Renal cortex interstitium (tissue), 11 donors: ENCODE data around the gene ANKRD45. TPM values are rescaled to one million over a fixed set of nuclear protein-coding genes. Genes with fewer than 3 reads are reported as not detected.
A peak's percentile ranks its signal among the peaks of the same experiment; 100 is the strongest.
"Not testable (repeated sequence)": the region's sequence is repeated elsewhere in the genome, so short reads cannot be mapped to it uniquely, and the experiment has no call there.

ENCODE experiments used
- DNase-seq, 11 donors: peaks; one replicate each; pipeline ENCODE4 v3.0.0-alpha.2; 2013; ENCODE audit warnings: low read depth in 9 of 11, low spot score in 4 of 11; ENCODE audit errors: extremely low read depth in 1 of 11
- polyA plus RNA-seq, 3 donors: library from polyadenylated mRNA; unstranded; fragments of 120-200 nt; gene quantifications; one replicate each; pipeline ENCODE4 v1.2.1, GENCODE V29; 2013; ENCODE audit not compliant: insufficient read length in 3 of 3

Gene ANKRD45
- polyA plus RNA-seq, 3 donors, result 3.9 to 5.6 (median 4.7) TPM

DNA sequence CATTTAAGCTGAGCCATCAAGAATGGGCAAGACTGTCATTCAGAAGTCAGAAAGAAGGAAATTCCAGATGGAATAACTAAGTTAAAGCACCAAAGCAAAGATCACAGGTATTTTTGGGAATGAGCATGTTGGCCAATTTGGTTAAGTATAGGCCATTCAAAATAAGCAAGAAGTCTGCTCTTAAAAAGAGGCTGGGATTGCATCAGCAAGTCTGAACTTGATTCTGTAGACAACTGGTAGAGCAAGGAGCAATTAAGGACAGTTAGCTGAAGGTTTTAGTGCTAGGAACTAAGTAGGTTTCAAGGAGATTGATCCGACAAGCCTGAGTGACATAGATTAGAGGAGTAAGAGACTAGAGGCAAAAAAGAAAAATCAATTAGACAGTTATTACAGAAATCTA, 8.4 kb downstream of the ANKRD45 start:
- DNase-seq, result no peak

DNA sequence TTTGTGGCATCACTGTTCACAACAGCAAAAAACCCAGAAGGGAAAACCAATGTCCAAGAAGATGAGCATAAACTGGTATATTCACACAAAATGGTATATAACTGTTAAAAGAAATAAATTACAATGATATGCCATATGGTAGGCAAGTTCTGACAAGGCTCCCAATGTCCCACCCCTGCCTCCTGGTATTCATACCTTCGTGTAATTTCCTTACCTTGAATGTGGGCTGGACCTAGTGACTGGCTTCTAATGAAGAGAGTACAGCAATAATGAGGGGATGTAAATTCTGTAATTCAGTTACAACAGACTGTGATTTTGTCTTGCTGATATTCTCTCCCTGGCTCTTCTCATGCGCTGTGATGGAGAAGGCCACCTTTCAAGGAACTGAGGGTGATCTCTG, 9.3 kb downstream of the ANKRD45 start:
- DNase-seq, result no peak

DNA sequence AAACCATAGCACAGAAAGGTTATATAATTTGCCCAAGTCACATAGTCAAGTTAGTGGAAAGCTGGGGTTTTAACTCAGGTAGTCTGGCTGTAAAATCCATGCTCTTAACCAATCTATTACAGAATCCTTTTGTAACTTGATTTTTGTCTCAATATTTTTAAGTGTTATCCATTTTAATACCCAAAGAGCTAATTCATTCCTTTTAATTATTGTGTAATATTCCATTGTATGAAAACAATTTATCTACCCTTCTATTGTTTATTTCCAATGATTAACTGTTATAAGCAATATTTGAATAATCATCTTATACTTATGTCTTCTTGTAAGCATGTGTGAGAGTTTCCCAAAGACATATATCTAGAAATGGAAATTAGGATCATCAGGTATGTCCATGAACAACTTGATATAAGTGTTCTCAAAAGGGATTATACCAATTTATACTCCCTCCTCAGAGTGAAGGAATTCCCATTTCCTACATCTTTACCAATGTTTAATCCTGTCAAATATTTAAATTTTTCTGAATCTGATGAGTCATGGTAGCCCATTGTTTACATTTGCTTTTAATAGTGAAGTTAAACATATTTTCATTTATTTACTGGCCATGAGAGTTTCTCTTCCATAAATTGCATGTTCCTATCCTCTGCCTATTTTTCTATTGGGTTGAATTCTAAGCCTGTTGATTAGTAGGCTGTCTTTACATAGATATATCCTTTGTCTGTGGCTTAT, 20.6 kb downstream of the ANKRD45 start:
- DNase-seq, result no peak

DNA sequence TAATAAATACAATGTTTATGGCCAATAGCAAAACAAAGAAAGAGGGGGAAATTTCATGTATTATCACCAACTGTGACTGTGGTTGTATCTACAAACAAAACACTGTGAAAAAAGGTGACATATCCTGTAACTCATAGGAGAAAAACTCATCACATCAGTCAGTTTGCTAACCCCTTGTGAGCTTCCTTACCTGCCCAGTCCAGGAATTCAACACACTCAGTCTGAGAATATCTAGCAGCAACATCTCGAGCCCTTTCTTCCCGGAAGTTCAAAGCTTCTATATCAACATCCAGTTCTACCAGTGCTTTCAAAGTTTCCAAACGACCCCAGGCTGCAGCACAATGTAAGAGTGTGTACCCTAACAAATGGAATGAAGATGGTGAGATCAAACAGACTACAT, 23.0 kb downstream of the ANKRD45 start:
- no peak for DNase-seq

DNA sequence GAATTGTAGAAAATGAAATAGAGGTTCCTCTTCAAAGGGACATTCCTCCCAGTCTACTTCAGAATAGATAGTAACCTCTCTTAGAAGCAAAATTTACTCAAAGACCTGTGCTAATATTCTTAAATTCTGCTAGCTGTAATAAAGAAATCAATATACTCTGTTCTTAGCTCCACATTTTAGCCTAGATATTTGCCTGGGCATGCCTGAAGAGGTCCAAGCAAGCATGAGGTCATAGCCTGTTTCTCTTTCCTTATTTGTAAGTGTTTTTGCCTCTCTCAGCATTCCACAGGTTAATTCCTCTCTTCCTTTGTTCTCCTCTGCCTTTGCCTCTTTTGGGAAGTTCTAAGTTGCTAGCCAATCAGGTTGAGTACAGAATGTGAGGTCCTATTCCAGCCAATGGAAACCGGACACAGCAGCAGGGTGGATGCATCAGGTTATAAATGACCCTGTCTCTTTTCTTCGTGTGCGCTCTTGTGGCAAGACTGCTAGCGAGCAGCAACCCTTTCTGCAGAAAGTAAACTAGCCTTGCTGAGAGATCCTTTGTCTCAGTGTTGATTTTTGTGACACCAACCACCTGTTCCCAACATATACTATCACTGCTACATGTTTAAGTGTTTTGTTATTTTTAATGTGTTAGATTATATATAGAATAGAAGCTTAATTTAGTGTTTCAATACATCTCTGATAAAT, 27.1 kb downstream of the ANKRD45 start:
- DNase-seq, result not testable (repeated sequence)

DNA sequence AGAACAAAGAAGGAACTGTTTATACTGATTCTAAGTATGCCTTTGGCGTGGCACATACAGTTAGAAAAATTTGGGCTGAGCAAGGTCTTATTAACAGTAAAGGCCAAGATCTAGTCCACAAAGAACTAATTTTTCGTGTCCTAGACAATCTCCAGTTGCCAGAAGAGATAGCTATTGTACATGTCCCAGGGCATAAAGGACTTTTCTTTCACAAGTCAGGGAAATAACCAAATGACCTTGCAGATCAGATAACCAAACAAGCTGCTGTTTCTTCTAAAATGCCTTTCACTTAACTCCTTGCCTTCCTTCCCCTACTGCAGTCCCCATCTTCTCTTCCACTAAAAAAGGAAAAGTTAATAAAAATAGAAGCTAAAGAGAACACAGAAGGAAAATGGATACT, 30.5 kb downstream of the ANKRD45 start:
- DNase-seq, result no peak

DNA sequence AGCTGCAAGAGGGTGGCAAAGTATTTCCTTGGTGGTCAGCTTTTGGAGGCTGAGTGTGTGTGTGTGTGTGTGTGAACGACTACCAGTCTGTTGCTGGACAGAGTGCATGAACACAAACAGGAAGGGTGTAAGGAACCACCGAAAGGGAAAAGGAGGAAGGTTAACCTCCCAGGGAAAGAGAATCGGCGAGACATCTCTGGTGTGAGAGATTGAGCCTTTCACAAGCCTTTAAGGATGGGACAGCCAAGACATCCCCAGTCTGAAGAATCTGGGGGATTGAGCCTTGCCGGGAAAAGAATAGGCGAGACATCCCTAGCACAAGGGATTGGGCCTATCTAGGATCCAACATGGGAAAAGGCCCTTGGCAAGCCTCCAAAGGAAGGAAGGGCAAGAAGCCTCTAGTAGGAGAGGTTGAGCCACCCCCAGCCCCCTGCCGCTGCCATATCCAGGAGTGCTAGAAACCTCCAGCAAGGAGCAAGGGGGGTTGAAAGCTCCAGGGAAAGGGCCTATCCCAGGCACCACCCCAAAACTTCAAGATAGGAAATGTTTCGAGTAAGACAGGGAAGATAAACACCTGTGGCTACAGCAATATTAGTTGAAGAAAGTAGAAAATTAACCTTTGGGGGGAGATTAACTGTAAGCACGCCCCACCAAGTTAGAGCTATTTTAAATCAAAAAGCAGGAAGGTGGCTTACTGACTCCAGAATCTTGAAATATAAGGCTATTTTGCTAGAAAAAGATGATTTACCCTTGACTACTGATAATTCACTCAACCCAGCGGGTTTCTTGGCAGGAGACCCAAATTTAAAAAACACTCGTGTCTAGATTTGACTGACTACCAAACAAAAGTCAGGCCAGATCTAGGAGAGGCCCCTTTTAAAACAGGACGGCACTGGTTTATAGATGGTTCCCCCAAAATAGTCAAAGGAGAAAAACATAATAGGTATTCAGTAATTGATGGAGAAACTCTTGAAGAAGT, 31.3 kb downstream of the ANKRD45 start:
- no peak for DNase-seq

DNA sequence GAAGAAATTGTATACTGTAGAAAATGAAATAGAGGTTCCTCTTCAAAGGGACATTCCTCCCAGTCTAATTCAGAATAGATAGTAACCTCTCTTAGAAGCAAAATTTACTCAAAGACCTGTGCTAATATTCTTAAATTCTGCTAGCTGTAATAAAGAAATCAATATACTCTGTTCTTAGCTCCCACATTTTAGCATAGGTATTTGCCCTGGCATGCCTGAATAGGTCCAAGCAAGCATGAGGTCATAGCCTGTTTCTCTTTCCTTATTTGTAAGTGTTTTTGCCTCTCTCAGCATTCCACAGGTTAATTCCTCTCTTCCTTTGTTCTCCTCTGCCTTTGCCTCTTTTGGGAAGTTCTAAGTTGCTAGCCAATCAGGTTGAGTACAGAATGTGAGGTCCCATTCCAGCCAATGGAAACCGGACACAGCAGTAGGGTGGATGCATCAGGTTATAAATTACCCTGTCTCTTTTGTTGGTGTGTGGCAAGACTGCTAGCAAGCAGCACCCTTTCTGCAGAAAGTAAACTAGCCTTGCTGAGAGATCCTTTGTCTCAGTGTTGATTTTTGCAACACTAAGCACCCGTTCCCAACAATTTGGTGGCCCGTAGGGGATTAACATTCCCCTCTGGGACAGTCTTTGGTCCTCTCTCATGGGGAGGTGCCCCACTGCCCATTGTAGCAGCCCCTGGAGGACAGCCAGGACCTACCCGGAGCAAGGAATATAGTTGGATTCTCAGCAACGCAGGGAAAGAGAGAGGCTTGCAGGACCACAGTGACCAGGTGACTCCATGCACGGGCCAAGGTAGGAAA, 32.2 kb downstream of the ANKRD45 start:
- DNase-seq, result not testable (repeated sequence)

DNA sequence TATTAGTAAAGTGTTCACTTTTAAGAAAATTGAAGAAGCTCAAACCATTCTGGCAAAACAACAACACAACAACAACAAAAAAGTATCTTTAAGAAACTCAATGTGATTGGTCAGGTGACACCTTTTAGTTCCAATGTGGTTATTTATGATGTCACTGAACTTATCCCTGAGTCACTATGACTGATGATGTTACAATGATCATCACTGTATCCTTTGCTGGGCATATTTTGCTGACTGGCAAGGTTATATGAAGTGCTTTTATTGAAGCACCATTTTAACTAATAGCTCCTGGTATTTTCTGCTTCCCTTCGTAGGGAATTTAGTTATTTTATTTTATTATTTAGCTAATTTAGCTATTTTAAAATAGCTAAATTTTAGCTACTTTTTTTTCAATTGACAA, 34.5 kb downstream of the ANKRD45 start, which contains the start of gene TEX50:
Gene TEX50, plus strand, starts transcription at position 223 of the 400 bp plus-strand sequence. CDS start 184 bp downstream, outside the sequence.
- DNase-seq, result no peak

DNA sequence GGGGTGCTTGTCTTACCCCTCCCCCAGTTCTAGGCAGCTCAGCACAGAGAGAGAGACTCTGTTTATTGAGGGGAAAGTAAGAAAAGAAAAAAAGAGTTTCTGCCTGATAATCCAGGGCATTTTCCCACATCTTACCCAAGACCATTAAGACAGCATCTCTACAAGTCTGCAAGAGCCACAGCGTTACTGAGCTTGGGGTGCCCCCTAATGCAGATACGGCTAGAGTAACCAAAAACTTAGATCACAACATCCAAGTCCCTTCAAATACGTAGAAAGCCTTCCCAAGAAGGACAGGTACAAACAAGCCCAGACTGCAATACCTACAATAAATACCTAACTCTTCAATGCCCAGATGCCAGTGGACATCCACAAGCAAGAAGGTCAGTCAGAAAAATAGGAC, 40.8 kb downstream of the ANKRD45 start:
- DNase-seq, result no peak

DNA sequence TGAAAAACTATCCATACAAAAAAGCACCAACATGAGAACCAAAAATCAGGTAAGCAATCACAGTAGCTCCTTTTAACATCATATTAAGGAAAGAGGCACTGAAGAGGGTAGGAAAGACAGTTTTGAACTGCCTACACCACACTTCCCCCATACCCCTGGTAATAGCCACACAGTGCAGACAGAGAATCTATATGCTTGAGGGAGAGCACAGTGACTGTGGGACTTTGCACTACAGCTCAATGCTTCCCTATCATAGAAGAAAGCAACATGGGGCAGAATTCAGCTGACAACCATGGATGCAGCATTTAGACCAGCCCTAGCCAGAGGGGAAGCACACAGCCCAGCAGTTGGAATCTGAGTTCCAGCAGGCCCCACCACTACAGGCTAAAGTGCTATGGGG, 42.4 kb downstream of the ANKRD45 start:
- no peak for DNase-seq

DNA sequence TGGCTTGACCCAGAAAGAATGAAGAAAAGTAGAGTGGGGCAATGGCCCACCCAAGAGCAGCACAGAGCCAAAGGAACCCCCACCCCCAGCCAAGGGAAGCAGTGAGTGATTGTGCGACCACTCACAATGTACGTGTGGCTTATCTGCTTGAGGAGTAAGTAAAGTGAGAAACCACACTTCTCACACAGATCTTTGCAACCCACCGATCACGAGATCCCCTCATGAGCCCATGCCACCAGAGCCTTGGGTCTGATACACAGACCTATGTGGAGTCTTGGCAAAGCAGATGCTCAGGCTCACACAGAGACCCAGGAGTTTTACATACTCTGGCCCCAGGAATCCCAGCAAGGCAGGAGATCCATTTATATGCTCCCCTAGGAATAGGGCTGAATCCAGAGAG, 52.8 kb downstream of the ANKRD45 start:
- DNase-seq, result no peak

DNA sequence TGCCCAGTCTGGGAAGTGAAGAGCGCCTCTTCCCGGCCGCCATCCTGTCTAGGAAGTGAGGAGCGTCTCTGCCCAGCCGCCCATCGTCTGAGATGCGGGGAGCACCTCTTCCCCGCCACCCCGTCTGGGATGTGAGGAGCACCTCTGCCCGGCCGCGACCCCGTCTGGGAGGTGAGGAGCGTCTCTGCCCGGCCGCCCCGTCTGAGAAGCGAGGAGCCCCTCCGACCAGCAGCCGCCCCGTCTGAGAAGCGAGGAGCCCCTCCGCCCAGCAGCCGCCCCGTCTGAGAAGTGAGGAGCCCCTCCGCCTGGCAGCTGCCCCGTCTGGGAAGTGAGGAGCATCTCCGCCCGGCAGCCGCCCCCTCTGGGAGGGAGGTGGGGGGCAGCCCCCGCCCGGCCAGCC, 56.6 kb downstream of the ANKRD45 start:
- DNase-seq, result not testable (repeated sequence)

DNA sequence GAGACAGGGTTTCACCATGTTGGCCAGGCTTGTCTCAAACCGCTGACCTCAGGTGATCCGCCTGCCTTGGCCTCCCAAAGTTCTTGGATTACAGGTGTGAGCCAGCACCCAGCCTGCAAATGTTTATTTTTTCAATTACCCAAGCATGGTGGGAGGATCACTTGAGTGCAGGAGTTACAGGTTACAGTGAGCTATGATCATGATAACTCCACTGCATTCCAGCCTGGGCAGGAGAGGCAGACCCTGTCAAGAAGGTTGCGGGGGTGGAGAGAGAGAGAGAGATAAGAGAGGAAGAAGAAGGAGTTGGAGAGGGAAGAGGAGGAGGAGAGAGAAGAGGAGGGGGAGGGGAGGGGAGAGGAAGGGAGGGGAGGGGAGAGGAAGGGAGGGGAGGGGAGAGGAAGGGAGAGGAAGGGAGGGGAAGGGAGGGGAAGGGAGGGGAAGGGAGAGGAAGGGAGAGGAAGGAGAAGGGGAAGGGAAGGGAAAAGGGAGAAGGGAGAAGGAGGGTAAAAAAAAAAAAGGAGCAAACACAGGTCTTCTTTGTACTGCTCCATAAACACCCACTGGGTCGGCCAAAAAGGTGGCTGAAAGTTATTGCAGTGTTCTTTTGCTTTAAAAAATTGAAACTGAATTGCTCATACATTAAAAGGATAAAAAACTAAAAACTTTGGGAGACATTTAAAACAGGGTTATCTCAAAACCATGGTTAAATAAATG, 61.0 kb downstream of the ANKRD45 start:
- DNase-seq, result no peak

DNA sequence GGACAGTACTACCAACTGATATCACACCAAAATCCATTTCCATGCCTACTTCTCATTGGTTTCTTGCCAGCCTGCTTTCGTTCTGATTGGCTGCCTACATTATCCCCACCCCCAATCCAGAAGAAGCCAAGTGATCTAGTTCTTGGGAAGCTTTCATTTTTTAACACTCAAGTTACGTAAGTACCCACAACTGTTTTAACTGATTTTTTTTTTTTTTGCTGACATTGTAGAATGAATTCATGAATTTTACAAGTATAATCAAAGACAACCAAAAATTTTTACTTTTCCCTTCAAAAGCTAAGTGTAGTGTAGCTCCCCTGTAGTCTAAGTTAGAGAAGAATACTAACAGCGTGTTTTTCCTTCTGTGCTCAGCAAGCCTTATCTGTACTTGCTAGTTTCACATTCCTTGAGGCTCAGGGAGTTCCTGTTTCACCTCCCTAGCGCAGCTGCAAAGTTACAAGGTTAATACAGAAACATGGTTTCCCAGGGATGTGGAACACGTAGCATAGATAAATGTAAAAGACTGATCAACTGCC, 66.5 kb downstream of the ANKRD45 start, which contains the start of gene SLC9C2:
Gene SLC9C2, minus strand, starts transcription at position 17 of the 536 bp plus-strand sequence. CDS start 1,296 bp downstream, outside the sequence.
- DNase-seq, result peak in 2 of 11 donors; percentile 0 to 1

DNA sequence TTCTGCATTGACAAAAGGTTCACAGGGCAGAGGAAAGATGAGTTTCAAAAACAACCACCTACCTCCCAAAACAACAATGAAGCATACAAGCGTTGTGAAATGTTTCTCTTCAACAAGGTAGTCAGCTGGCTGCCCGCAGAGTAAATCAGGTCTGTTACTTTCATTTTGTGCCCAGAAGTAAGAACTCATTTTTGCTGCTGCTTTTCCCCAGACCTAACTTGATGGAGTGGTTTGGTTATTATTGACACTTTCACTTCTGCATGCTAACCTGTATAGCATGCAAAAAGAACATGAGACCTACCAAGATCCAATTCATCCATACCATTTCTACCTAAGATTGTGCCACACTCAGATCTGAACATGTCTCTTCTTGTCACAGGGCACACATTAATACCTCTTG, 68.1 kb downstream of the ANKRD45 start:
- no peak for DNase-seq

DNA sequence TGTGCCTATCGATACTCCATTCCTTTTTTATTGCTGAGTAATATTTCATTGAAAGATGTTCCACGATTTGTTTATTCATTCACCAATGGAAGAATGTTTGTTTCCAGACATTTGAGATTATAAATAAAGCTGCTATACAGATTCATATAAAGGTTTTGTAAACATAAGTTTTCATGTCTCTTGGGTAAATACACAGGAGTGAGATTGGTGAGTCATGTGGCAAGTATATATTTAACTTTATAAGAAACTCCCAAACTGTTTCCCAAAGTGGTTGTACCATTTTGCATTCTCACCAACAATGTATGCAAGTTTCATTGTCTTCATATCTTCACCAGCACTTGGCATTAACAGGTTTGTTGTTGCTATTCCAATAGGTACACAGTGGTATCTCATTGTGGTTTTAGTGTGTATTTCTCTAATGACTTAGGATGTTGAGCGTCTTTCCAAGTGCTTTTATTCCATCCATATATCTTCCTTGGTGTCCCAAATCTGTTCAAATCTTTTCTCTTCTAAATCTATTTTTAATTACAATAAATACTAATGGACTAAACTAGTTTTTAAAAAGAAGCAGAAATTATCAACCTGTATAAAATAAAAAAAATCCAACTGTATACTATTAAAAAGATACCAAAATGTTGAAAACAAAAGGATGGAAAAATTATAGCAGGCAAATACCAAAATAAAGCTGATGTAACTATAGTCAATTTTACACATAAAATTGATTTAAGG, 73.4 kb downstream of the ANKRD45 start:
- no peak for DNase-seq
